Kidney (tissue), 14 donors: ENCODE results near the gene PXDN. TPM values are rescaled to one million over a fixed set of nuclear protein-coding genes. Genes with fewer than 3 reads are reported as not detected.
"Not testable (repeated sequence)": the region's sequence is repeated elsewhere in the genome, so short reads cannot be mapped to it uniquely, and the experiment has no call there.

Experiments
- DNase-seq, 5 donors: peaks; one replicate each; pipeline ENCODE4 v3.0.0-alpha.2; 2013 to 2020
- FAIRE-seq: peaks from 2 replicates; lab custom pipeline; 2012; peaks lifted over from hg19 to GRCh38; lab: Jason Lieb, UNC
- H3K27ac ChIP-seq, 2 donors: one replicate each; pipeline ENCODE4 v1.7.0; 2013; ENCODE audit warnings: low read depth in 2 of 2, low read length in 2 of 2, inconsistent platforms in 1 of 2
- H3K27me3 ChIP-seq: one replicate; pipeline ENCODE4 v1.7.1; 2013; ENCODE audit warnings: low read length, inconsistent platforms; ENCODE audit not compliant: control insufficient read depth, insufficient read depth
- H3K36me3 ChIP-seq, 3 donors: one replicate each; pipeline versions ENCODE4 v1.7.0 to v1.7.1; 2013; ENCODE audit warnings: low read length in 3 of 3, control low read depth in 1 of 3, inconsistent platforms in 1 of 3; ENCODE audit not compliant: insufficient read depth in 3 of 3, control insufficient read depth in 2 of 3
- H3K4me1 ChIP-seq, 3 donors: one replicate each; pipeline versions ENCODE4 v1.7.0 to v1.7.1; 2013; ENCODE audit warnings: low read length in 3 of 3, inconsistent platforms in 1 of 3, low read depth in 1 of 3; ENCODE audit not compliant: control insufficient read depth in 2 of 3, insufficient read depth in 2 of 3
- H3K4me3 ChIP-seq, 3 donors: one replicate each; pipeline versions ENCODE4 v1.7.0 to v1.8.1; 2013; ENCODE audit warnings: low read length in 3 of 3, control low read depth in 1 of 3, inconsistent platforms in 1 of 3
- H3K9ac ChIP-seq, 3 donors: one replicate each; pipeline versions ENCODE4 v1.7.0 to v1.7.1; 2013; ENCODE audit warnings: low read length in 3 of 3, control low read depth in 1 of 3, inconsistent platforms in 1 of 3
- H3K9me3 ChIP-seq, 3 donors: one replicate each; pipeline versions ENCODE4 v1.7.0 to v1.7.1; 2013; ENCODE audit warnings: low read length in 3 of 3, control low read depth in 1 of 3, inconsistent platforms in 1 of 3; ENCODE audit not compliant: control insufficient read depth in 2 of 3, insufficient read depth in 1 of 3
- intact Hi-C: fragments of 100-400 bp; cut with DNase I; formaldehyde crosslinking; loops from one replicate; pipeline ENCODE4 v1.11.1; 2022
- polyA plus RNA-seq: library from polyadenylated mRNA; stranded (reverse); fragments of 350-450 nt; fragmentation: Illumina TruSeq; extraction: RNeasy Lipid Tissue Mini Kit (QIAGEN cat#74804); gene quantifications from one replicate; pipeline ENCODE4 v1.2.3, GENCODE V29; 2014; ENCODE audit warnings: low read depth, low replicate concordance; ENCODE audit not compliant: insufficient read depth
- total RNA-seq: library from RNA; stranded (reverse); fragmentation: NEBNext Ultra II Directional; extraction: Animal tissue kit (Norgen Biotek cat#: 25700); gene quantifications from one replicate; pipeline ENCODE4 v1.2.1, GENCODE V29; 2021
- TF ChIP-seq, protein P1 (sequence below): IDR thresholded peaks from 3 replicates; pipeline ENCODE4 v1.5.1; 2012; ENCODE audit warnings: mild to moderate bottlenecking, moderate library complexity, borderline replicate concordance; ENCODE audit not compliant: insufficient read depth; ENCODE audit errors: extremely low read depth
- donor health status: control.
- donor health status: control.
- donor health status: control.
- donor health status: control.
- donor health status: control.
- donor health status: DM: yes; HTN: yes; CAD: no.
- donor health status: Normal renal cell carcinoma (clear cell type).

PXDN gene
- total and polyA plus RNA-seq, 2 donors from 2014 or later: 4.7 to 42.3 TPM

GRCh38 chr2:1680222-1681016, 63.9 kb downstream of the PXDN start:
- Histone ChIP-seq H3K4me1 (no peaks in the 10 kb centered on the region), H3K9me3 (peaks cover 0 to 2% (median 0%) of the 10 kb centered on the region in 3 donors), H3K27me3 (no peaks in the 10 kb centered on the region), H3K4me3 (no peak overlapping the region), H3K36me3 (peaks cover 5 to 12% (median 6%) of the 10 kb centered on the region in 3 donors), H3K27ac (no peak overlapping the region), H3K9ac (no peak overlapping the region)
- intact Hi-C loops: no loop called here
- TF ChIP-seq, protein P1, sequence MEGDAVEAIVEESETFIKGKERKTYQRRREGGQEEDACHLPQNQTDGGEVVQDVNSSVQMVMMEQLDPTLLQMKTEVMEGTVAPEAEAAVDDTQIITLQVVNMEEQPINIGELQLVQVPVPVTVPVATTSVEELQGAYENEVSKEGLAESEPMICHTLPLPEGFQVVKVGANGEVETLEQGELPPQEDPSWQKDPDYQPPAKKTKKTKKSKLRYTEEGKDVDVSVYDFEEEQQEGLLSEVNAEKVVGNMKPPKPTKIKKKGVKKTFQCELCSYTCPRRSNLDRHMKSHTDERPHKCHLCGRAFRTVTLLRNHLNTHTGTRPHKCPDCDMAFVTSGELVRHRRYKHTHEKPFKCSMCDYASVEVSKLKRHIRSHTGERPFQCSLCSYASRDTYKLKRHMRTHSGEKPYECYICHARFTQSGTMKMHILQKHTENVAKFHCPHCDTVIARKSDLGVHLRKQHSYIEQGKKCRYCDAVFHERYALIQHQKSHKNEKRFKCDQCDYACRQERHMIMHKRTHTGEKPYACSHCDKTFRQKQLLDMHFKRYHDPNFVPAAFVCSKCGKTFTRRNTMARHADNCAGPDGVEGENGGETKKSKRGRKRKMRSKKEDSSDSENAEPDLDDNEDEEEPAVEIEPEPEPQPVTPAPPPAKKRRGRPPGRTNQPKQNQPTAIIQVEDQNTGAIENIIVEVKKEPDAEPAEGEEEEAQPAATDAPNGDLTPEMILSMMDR: no peak
- DNase-seq (no peak), FAIRE-seq (no peak)

DNA sequence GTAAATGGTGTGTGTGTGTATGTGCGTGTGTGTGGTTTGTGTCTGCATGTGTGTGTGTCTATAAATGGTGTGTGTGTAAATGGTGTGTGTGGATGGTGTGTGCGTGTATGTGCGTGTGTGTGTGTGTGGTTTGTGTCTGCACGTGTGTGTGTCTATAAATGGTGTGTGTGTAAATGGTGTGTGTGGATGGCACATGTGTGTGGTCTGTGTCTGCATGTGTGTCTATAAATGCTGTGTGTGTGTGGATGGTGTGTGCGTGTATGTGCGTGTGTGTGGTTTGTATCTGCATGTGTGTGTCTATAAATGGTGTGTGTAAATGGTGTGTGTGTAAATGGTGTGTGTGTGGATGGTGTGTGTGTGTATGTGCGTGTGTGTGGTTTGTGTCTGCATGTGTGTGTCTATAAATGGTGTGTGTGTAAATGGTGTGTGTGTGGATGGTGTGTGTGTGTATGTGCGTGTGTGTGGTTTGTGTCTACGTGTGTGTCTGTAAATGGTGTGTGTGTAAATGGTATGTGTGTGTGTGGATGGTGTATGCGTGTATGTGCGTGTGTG, 64.8 kb downstream of the PXDN start:
- H3K9me3 ChIP-seq, H3K9ac ChIP-seq, H3K4me3 ChIP-seq, DNase-seq, FAIRE-seq, H3K27me3 ChIP-seq, H3K4me1 ChIP-seq, intact Hi-C loops, H3K27ac ChIP-seq: not testable (repeated sequence)
- peaks cover 5 to 12% (median 6%) of the 10 kb centered on the region in 3 donors for H3K36me3 ChIP-seq

- peaks cover 5 to 12% (median 6%) of the 10 kb centered on the region in 3 donors for H3K36me3 ChIP-seq
- FAIRE-seq, H3K9ac ChIP-seq, H3K4me1 ChIP-seq, H3K27ac ChIP-seq, DNase-seq, H3K4me3 ChIP-seq, intact Hi-C loops, H3K9me3 ChIP-seq, H3K27me3 ChIP-seq: not testable (repeated sequence)
Measured at GRCh38 chr2:1679065-1679464, 65.2 kb downstream of the PXDN start.

- no peak for DNase-seq
- TF ChIP-seq, protein P1: no peak
- H3K4me3 ChIP-seq: no peak overlapping the region
- H3K9ac ChIP-seq: no peak overlapping the region
- no peak overlapping the region for H3K27ac ChIP-seq
- no peaks in the 10 kb centered on the region for H3K4me1 ChIP-seq
- H3K36me3 ChIP-seq: peaks cover 5 to 12% (median 6%) of the 10 kb centered on the region in 3 donors
- no peak for FAIRE-seq
- no peaks in the 10 kb centered on the region for H3K27me3 ChIP-seq
- H3K9me3 ChIP-seq: peaks cover 0 to 2% (median 0%) of the 10 kb centered on the region in 3 donors
- intact Hi-C loops: no loop called here
Measured at GRCh38 chr2:1678609-1679008, 65.7 kb downstream of the PXDN start.
